HG02798 (cell line): Measurements from ENCODE around the gene HS6ST1.

Source experiments
- ATAC-seq: cut with Tn5 transposase; IDR thresholded peaks from one replicate; pipeline ENCODE4 v1.9.1; 2021; ENCODE audit warnings: mild to moderate bottlenecking; ENCODE audit not compliant: unreplicated experiment, poor library complexity

The HS6ST1 gene

GRCh38 chr2:128301021-128301420, 17.6 kb downstream of the HS6ST1 start:
- ATAC-seq = no peak

DNA sequence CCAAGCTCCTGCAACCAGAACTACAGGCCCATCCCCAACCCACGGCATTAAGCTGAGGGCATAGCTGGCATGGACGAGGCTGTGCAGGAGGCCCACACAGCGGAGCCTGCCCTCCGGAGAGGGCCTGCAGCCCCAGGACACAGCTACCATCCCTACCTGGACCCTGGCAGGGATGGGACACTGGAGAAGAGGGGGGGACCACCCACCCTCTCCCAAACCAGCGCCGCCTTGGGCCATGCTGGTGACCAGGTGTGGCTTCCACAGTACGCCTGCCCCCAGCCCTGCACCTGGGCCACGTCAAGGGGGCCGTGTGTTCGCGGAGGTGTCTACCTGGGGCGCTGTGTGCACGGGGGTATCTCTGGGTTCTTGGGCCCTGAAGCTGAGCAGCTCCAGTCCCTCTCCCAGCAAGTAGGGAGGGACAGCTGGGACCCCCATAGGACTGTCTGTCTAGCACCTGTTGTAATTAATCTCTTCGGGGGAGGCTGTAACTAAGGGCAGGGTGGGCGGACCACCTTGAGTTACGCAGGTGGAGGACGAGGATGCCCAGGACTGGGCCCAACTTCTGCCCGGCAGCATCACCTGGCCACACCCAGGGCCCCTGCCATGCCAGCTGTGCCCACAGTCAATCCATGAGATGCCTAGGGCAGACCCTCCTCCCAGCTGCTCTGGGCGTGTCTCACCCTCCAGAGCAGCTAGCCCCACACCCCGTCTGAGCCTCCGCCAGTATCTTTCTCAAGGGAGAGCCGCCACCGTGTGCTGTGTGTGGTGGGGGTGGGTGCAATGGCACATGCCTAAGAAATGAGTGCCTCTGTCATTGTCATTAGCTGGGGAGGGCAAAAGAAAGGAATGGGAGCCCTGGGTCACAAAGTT, 18.3 kb downstream of the HS6ST1 start:
- ATAC-seq = no peak

- ATAC-seq = no peak
Measured at GRCh38 chr2:128299628-128300027, 19.0 kb downstream of the HS6ST1 start.

DNA sequence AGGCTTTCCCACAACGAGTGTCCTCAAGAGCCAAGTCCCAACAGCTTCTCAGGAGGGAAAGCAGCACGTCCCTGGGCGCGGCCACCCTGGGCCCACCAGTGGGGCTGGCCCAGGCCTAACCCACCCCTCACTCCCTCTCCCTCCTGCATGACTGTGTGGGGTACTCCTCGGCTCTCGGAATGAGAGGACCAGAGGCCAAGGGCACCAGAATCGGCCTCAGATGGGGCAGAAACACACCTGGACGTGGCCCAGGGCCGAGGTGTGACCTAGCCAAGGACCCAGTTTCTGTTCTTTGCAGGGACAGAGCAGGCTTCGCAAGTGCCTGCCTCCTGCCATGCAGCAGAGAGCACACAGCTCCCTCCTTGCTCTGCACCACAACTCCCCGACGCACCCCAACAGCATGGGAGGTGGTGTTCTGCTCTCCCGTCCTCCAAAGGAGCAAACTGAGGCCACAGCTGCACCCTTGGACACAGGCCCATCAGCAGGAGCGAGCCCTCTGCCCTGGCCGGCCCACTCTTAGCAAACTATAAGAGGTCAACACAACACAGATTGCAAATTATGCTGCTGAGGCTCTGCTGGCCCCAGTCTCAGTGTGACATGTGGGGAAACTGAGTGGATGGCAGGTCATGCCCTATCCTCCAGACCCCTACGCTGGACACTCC, 19.7 kb downstream of the HS6ST1 start:
- ATAC-seq = no peak

- no peak for ATAC-seq
Measured at GRCh38 chr2:128298286-128298685, 20.4 kb downstream of the HS6ST1 start.

DNA sequence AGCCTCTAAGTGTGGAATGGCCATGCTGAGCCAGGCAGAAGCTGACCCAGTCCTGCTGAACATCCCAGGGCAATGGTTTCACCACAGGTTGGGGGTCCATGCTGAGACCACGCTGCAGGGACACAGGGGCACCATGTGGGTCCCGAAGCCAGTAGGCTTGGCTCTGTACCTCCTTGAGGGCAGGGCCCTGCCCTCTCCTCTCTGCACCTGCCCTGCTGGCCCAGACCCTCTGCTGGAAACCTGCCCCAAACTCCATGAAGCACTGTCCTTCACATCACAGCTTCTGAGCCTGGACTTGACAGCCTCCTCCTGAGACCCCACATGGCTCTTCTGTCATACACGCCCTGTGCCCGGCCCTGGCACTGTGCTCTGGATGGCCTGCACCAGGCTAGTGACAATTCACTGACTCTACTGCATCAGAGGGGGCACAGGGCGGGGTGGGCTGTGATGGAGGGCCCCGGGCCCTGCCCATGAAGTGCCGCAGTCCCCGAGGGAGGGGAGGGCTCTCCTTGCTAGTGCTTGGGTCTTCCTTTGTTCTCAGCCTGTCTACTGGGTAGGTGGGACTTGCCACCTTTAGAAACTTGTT, 24.7 kb downstream of the HS6ST1 start:
- no peak for ATAC-seq

GRCh38 chr2:128293426-128293755, 25.3 kb downstream of the HS6ST1 start:
- ATAC-seq = no peak

- no peak for ATAC-seq
Measured at GRCh38 chr2:128292599-128293425, 25.9 kb downstream of the HS6ST1 start.

- ATAC-seq = no peak
Measured at GRCh38 chr2:128291844-128292598, 26.6 kb downstream of the HS6ST1 start.

DNA sequence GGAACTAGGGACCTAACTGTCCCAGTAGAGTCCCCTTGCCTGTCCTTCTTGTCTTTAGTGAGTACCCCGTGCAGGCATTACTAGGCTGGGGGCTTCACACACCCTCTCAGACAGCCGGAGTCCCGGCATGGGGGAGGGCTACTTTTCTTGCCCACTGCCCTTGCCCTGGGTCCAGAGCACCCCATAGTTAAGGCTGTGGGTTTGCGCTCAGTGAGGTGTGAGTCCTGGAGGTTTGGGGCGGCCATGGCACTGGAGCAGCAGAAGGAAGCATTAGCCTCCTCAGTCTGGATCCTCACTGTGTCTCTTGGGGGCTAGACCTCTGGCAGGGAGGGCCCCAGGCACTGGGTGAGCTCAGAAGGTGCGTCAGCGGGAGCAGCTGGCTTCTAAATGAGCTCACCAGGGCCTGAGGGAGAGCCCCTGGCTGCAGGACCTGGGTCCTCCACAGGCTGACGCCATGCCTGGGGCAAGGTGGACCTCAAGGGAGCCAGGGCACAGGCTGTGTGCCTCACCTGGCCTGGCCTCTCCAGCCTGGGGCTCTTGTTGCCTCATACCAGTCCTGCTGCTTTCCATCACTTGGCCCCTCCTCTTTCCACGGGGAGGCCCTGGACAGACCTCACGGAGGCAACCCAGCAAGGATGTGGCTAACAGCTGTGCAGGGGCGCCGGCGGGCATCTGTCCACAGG, 27.4 kb downstream of the HS6ST1 start:
- ATAC-seq = no peak

DNA sequence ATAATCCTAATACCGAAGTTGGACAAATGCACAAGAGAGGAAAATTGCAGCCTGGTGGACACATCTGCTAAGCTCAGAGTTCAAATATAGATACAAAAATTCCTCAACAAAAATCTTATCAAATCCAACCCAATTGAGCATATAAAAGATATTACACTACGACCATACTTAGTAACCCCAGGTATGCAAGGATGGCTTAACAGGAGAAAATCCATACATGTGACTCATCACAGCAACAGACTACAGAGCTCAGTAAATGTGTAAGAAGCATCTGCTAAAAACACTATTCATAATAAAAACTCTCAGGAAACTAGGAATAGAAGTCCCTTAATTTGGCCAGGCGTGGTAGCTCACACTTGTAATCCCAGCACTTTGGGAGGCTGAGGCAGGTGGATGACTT, 28.3 kb downstream of the HS6ST1 start:
- no peak for ATAC-seq

GRCh38 chr2:128289439-128289838, 29.2 kb downstream of the HS6ST1 start:
- ATAC-seq = no peak

GRCh38 chr2:128288781-128289180, 29.9 kb downstream of the HS6ST1 start:
- ATAC-seq = no peak

GRCh38 chr2:128287780-128288735, 30.6 kb downstream of the HS6ST1 start:
- no peak for ATAC-seq

DNA sequence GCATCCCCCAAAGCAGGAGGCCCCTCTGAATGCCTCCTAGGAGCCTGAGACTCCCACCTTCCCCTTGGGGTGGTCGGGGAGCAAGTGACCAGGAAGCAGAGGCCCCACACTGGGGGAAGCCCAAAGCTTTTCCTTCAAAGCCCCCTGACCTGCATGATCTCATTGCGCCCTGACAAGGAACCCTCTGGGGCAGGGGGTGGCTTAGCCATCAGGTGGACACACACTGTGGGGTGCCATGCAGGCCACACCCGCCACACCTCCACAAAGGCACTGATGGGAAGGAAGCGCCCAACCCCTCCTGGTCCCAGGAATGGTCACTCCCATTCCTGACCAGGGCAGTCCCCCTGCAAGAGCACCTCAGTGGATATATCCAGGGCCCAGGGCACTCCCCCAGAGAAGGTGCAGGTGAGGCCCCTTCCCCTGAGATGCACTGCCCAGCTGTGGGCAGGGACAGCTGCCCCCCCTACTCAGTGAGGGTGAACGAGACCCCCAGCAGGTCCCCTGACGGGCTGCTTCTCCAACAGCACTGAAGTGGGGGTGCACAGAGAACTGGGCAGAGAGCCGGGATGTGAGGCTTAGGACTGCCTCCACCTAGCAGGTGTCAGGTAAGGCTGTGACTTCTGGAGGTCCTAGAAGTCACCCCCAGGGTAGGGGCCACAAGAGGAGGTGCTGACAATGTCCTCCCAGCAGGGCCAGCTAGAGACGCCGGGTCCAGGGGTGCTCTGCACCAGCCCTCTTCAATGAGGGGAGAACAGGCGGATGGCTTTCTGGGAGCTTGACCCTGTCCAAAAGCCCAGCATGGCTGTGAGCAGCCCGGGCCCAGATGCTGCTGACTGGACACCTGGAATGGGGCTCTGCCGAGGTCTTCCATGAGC, 31.5 kb downstream of the HS6ST1 start:
- ATAC-seq = no peak

GRCh38 chr2:128286011-128286721, 32.5 kb downstream of the HS6ST1 start:
- no peak for ATAC-seq
